HG03039 (cell line): ENCODE data around the gene CRAT.

Experiments used
- ATAC-seq: cut with Tn5 transposase; IDR thresholded peaks from one replicate; pipeline ENCODE4 v1.9.1; 2021; ENCODE audit warnings: mild to moderate bottlenecking, moderate library complexity; ENCODE audit not compliant: unreplicated experiment

The CRAT gene

GRCh38 chr9:129068110-129068509 is 42.5 kb downstream of the CRAT start:
- ATAC-seq, result no peak

GRCh38 chr9:129064499-129064908 is 46.1 kb downstream of the CRAT start:
- no peak for ATAC-seq

GRCh38 chr9:129063061-129063460 is 47.5 kb downstream of the CRAT start:
- ATAC-seq, result no peak

- ATAC-seq, result no peak
These were observed 49.6 kb downstream of the CRAT start for GRCh38 chr9:129060991-129061390.

- no peak for ATAC-seq
These were observed 50.5 kb downstream of the CRAT start for GRCh38 chr9:129059796-129060785.

- no peak for ATAC-seq
These were observed 51.4 kb downstream of the CRAT start for GRCh38 chr9:129058965-129059795.

GRCh38 chr9:129054163-129054851 is 56.3 kb downstream of the CRAT start:
- ATAC-seq, result no peak

GRCh38 chr9:129053020-129053419 is 57.6 kb downstream of the CRAT start:
- ATAC-seq, result no peak

- ATAC-seq, result no peak
These were observed 58.0 kb downstream of the CRAT start for GRCh38 chr9:129052592-129052991.
